ENCODE measurements around the gene MOB1A.
"Not testable (repeated sequence)": the region's sequence is repeated elsewhere in the genome, so short reads cannot be mapped to it uniquely, and the experiment has no call there.

MOB1A gene

DNA sequence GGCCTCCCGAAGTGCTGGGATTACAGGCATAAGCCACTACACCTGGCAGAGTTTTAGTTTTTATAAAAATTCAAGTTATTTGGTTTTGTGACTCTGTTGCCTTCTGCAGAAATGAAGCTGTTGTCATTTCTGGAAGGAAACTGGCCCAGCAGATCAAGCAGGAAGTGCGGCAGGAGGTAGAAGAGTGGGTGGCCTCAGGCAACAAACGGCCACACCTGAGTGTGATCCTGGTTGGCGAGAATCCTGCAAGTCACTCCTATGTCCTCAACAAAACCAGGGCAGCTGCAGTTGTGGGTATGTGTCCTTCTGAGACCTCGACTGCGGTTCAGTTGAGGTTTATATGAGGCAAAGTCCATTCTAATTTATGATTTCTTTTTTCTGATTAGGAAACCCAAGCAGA is 26.9 kb upstream of the MOB1A start:
- peak overlapping the region; percentile 95 for H3K27ac Mint-ChIP-seq
- ATAC-seq = peak; percentile 25
- peaks cover 59% of the 10 kb centered on the region for H3K4me1 Mint-ChIP-seq
- peaks cover 100% of the 10 kb centered on the region for H3K36me3 Mint-ChIP-seq
- no peaks in the 10 kb centered on the region for H3K9me3 Mint-ChIP-seq
- no peak for DNase-seq (ENCODE audit: low spot score in 2 of 2)
- peak overlapping the region; percentile 73 for H3K4me3 Mint-ChIP-seq

DNA sequence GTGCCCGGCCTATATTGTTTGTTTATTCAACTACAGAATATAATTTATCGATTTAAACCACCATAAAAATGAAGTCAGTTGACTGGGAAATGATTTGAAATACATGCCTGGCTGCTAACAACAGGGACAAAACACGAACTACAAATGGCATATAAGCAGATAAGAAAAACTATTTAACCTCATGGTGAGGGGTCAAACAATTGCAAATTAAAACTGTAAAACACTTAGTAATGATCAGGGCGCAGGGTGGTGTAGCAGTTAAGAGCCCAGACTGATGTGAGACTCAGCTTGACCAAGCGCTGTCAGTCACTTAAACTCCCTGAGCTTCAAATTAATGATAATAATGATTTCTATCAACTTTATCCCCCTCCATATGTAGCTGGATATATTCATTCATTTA is 26.4 kb upstream of the MOB1A start:
- Mint-ChIP-seq H3K4me1 (peaks cover 64% of the 10 kb centered on the region), H3K4me3 (peak overlapping the region; percentile 73), H3K36me3 (peaks cover 100% of the 10 kb centered on the region), H3K9me3 (no peaks in the 10 kb centered on the region), H3K27ac (peak overlapping the region; percentile 95)
- no peak for ATAC-seq
- no peak for DNase-seq (ENCODE audit: low spot score in 2 of 2)

DNA sequence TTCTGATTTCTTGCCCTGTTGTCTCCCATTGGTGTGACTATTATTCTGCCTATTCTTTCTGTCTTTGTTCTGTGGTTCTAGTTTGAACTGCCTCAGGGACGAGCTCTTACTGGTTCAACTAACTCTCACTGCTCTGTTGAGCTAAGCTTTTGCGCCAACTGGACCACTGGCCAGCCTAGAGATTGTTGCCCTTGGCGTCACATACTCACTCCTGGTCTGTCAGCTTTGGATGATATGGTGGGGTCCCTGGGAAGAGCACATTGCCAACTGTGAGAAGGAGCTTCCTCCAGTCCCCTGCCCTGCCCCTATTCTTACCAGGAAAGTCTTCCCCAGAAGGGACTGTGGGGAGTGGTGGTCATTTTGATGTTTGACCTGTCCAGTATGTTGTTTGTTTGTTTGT is 25.8 kb upstream of the MOB1A start:
- H3K4me1 Mint-ChIP-seq = peaks cover 70% of the 10 kb centered on the region
- peak overlapping the region; percentile 73 for H3K4me3 Mint-ChIP-seq
- DNase-seq (ENCODE audit: low spot score in 2 of 2) = no peak
- H3K27ac Mint-ChIP-seq = peak overlapping the region; percentile 95
- H3K36me3 Mint-ChIP-seq = peaks cover 100% of the 10 kb centered on the region
- ATAC-seq = no peak
- H3K9me3 Mint-ChIP-seq = no peaks in the 10 kb centered on the region

DNA sequence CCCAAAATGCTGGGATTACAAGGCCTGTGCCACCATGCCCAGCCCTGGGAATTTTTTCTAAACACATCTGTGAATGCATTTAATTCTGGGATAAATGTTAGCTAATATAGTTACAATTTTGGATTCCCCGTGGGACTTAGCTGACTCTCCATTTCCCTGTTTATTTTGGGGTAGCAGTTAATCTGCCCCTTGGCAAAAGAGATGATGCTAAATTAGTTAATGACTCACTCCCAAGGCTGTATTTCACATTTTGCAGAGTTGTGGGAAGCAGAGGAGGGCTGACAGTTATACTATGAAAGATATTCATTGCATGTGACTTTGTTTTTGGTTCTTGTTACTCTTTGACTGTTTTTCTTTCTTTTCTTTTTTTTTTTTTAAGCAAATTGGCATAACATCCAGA is 22.9 kb upstream of the MOB1A start:
- peak overlapping the region; percentile 99 for H3K4me3 Mint-ChIP-seq

DNA sequence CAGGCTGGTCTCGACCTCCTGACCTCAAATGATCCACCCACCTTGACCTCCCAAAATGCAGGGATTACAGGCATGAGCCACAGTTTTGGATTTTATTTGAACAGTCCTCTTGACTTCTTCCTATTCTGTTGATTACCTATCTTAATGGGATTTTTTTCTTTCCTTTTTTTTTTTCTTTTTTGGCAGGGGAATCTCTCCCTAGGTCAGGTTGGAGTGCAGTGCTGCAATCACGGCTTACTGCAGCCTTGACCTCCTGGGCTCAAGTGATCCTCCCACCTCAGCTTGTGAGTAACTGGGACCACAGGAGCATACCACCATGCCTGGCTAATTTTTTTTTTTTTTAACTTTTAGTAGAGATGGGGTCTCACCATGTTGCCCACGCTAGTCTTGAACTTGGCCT is 22.5 kb upstream of the MOB1A start:
- ATAC-seq = no peak
- Mint-ChIP-seq H3K9me3 (no peaks in the 10 kb centered on the region), H3K4me1 (peaks cover 65% of the 10 kb centered on the region), H3K4me3 (peak overlapping the region; percentile 99), H3K36me3 (peaks cover 86% of the 10 kb centered on the region), H3K27ac (peak overlapping the region; percentile 100)
- DNase-seq (ENCODE audit: low spot score in 2 of 2) = no peak

More for the DNA sequence above, 22.9 kb upstream of the MOB1A start:
- ATAC-seq (no peak), DNase-seq (ENCODE audit: low spot score in 2 of 2) (no peak)
- Mint-ChIP-seq H3K9me3 (no peaks in the 10 kb centered on the region), H3K4me1 (peaks cover 69% of the 10 kb centered on the region), H3K36me3 (peaks cover 90% of the 10 kb centered on the region), H3K27ac (peak overlapping the region; percentile 100)

DNA sequence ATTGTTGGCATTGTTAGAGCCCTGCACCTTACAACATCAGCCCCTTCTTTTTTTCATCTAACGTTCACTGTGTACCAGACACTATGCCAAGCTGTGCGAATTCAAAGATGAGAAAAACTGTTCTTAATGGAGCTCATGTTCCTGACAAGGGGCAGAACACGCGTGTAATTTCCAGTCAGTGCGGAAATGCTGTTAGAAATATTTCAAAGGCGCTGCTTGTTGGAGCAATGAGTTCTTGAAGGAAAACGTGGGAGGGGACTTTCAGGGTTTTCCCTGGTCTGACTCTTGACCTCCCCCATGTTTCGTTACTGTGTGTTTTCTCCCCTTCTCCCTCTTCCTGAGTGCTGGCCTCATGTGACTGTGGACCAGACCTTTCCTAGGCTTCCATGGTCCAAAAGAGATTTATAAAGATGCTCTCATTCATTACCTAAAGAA is 21.2 kb upstream of the MOB1A start:
- peaks cover 73% of the 10 kb centered on the region for H3K36me3 Mint-ChIP-seq

DNA sequence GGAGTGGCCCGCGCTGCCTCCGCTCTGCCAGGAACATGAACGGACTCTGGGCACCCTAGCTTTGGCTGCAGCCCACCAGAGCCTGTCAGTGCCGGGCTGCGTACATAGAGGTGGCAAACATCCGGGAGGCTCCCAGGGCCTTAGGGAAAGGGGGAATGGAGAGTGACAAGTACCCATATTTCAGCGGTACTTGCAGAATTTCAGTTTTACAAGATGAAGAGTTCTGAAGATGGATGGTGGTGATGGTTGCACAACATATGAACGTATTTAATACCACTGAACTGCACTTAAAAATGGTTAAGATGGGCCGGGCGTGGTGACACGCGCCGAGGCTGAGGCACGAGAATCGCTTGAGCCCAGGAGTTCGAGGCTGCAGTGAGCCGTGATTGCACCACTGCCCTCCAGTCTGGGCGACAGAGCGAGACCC is 20.6 kb upstream of the MOB1A start:
- no peak for ATAC-seq
- H3K4me1 Mint-ChIP-seq = peaks cover 46% of the 10 kb centered on the region
- peaks cover 67% of the 10 kb centered on the region for H3K36me3 Mint-ChIP-seq

More for the DNA sequence above, 21.2 kb upstream of the MOB1A start:
- peaks cover 52% of the 10 kb centered on the region for H3K4me1 Mint-ChIP-seq
- peak overlapping the region; percentile 100 for H3K27ac Mint-ChIP-seq
- no peak for ATAC-seq
- no peaks in the 10 kb centered on the region for H3K9me3 Mint-ChIP-seq
- peak overlapping the region; percentile 99 for H3K4me3 Mint-ChIP-seq
- peak in 1 of 2 donors; percentile 71 for DNase-seq (ENCODE audit: low spot score in 2 of 2)

DNA sequence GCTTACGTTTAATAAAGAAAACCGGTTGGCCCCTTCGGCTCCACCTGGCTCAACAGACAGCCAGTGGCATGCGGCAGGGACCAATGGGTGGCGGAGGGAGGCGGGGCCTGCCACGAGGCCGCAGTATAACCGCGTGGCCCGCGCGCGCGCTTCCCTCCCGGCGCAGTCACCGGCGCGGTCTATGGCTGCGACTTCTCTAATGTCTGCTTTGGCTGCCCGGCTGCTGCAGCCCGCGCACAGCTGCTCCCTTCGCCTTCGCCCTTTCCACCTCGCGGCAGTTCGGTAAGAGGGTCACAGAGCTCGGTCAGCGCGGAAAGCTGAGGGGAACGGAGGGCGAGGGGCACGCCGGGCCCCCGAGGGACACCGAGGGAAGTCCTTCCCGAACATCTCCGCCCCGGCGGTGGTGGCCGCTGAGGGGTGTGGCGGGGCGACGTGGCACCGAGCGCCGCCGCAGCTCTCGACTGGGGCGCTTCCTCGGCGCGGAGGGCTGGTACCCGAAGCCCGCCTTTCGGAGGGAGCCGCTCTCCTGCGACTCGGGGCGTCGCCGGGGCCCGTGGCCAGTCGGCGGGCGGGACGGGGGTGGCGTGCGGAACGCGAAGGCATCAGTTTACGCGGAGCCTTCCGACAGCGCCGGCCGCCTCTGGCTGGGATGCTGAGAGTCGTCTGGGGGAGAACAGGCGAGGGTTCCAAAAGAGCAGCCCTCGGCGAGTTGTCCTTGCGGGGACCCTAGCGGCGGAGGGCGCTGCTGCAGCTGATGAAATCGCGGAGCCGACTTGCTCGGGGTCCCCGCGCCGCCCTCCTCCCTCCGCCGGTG is 20.0 kb upstream of the MOB1A start, which contains the start of gene MTHFD2:
TSS of gene MTHFD2 (plus strand) at position 155 of the 814 bp plus-strand sequence. CDS start at position 182, 27 bp downstream.
- DNase-seq (ENCODE audit: low spot score in 2 of 2) (peak; percentile 85 to 96), ATAC-seq (peak; percentile 94)
- Mint-ChIP-seq H3K27ac (peak within 1 kb of the TSS; percentile 100), H3K36me3 (peaks cover 61% of the 10 kb centered on the region), H3K9me3 (no peaks in the 10 kb centered on the region), H3K4me3 (peak within 1 kb of the TSS; percentile 99), H3K4me1 (peaks cover 43% of the 10 kb centered on the region)

More for the DNA sequence above, 20.6 kb upstream of the MOB1A start:
- H3K27ac Mint-ChIP-seq = peak overlapping the region; percentile 100
- no peak for DNase-seq (ENCODE audit: low spot score in 2 of 2)
- H3K4me3 Mint-ChIP-seq = peak overlapping the region; percentile 99
- H3K9me3 Mint-ChIP-seq = no peaks in the 10 kb centered on the region

DNA sequence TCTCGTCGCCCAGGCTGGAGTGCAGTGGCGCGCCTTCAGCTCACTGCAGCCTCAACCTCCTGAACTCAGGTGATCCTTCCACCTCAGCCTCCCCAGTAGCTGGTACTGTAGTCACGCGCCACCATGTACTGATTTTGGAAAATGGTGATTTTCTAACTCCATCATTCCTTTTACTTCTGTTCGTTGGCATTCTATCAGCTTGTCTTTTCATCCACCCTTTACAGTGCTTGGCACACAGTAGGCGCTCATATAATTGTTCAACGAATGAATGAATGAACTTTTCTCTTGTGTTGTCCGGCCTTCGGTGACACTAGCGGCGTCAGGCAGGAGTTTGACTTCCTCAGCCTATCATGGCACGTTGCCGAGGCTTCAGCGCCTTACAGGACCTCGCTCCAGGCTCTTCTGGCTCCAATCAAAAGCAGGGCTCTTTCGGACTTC is 19.4 kb upstream of the MOB1A start:
- DNase-seq (ENCODE audit: low spot score in 2 of 2) (no peak), ATAC-seq (no peak)
- H3K4me3 Mint-ChIP-seq = peak overlapping the region; percentile 99
- H3K27ac Mint-ChIP-seq = peak overlapping the region; percentile 100
- H3K4me1 Mint-ChIP-seq = peaks cover 43% of the 10 kb centered on the region
- H3K36me3 Mint-ChIP-seq = peaks cover 55% of the 10 kb centered on the region
- H3K9me3 Mint-ChIP-seq = no peaks in the 10 kb centered on the region

DNA sequence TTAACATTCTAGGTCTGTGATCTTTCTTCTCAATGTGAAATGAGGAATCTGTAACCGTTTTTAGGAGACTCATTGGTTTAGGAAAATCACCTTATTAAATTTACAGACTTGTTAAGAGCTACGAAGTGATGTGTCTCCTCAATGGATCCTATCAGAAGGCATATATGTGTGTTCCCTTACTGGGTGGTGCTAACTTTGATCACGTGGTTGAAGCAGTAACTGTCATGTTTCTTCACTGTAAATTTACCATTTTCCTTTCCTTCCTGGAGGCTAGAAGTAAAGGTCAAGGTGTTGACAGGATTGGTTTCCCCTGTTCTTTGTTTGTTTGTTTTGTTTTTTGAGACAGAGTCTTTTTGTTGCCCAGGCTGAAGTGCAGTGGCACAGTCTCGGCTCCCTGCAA is 18.4 kb upstream of the MOB1A start:
- Mint-ChIP-seq H3K4me3 (peak overlapping the region; percentile 99), H3K27ac (no peak overlapping the region), H3K36me3 (peaks cover 45% of the 10 kb centered on the region), H3K9me3 (no peaks in the 10 kb centered on the region), H3K4me1 (peaks cover 43% of the 10 kb centered on the region)
- no peak for DNase-seq (ENCODE audit: low spot score in 2 of 2)
- ATAC-seq = no peak

DNA sequence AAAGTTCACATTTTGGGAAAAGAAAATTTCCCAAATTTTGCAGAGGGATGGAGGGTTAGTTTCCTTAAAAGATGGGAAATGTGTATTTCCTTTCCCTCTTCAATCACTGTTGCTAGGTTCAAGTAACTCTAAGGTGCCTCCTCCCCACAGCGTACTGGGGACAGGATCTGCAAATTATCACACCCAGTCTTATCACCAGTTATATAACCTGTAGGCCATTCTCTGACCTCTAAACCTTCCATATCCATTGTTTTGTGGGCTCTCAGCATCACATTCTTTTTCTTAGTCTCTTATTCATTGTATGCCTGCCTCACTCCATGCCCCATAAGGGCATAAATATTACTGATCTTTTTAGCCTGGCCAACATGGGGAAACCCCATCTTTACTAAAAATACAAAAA is 16.1 kb upstream of the MOB1A start:
- Mint-ChIP-seq H3K27ac (no peak overlapping the region), H3K4me3 (no peak overlapping the region), H3K4me1 (peaks cover 23% of the 10 kb centered on the region), H3K36me3 (peaks cover 22% of the 10 kb centered on the region), H3K9me3 (no peaks in the 10 kb centered on the region)
- no peak for DNase-seq (ENCODE audit: low spot score in 2 of 2)
- ATAC-seq = no peak

DNA sequence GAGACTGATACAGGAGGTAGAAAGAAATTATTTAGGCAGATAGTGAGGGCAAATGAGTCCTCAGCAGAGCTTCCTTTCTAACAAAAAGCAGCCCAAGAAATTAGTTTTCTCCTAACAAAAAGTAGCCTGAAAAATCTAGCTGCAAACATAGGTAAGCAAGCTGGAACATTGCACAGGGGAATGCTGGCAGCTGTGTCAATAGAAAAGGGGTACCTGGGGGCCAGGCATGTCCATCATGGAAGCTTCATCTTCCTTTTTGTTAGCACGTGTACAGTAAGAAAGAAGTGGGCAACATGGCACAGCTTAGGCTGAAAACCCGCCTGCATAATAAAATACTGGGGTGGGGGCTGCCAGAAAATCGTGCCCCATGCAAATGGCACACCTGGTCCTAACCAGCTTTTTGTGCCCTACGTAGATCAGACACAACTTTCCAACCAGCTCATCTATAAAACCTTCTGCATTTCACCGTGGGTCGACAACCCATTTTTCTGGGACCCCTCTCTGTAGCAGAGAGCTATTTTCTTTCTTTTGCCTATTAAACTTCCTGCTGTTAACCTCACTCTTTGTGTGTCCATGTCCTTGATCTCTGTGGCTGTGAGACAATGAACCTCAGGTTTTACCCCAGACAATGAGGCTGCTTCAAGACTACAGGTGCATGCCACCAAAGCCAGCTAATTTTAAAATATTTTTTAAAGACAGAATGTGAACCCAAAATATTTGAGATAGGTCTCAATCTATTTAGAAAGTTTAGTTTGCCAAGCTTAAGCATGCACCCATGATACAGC is 13.1 kb upstream of the MOB1A start:
- Mint-ChIP-seq H3K4me1 (no peaks in the 10 kb centered on the region), H3K9me3 (no peaks in the 10 kb centered on the region), H3K27ac (no peak overlapping the region), H3K36me3 (no peaks in the 10 kb centered on the region), H3K4me3 (no peak overlapping the region)
- DNase-seq (ENCODE audit: low spot score in 2 of 2) (no peak), ATAC-seq (no peak)

DNA sequence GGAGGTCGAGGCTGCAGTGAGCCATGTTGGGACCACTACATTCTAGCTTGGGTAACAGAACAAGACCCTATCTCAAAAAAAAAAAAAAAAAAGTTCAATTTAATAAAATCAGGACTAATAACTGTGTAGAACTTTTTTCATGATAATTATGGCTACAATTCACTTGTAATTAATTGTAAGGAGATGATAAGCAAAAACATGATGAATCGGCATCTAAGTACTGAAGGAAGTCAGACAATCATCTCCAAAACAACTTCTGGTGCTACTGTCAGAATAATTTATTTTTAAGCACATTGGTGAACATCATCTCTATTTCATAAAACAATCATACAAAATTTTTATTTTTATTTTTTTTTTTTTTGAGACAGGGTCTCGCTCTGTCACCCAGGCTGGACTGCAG is 10.0 kb upstream of the MOB1A start:
- Mint-ChIP-seq H3K9me3 (no peaks in the 10 kb centered on the region), H3K27ac (no peak overlapping the region), H3K4me3 (no peak overlapping the region), H3K4me1 (peaks cover 11% of the 10 kb centered on the region), H3K36me3 (peaks cover 6% of the 10 kb centered on the region)
- DNase-seq (ENCODE audit: low spot score in 2 of 2) (no peak), ATAC-seq (no peak)

DNA sequence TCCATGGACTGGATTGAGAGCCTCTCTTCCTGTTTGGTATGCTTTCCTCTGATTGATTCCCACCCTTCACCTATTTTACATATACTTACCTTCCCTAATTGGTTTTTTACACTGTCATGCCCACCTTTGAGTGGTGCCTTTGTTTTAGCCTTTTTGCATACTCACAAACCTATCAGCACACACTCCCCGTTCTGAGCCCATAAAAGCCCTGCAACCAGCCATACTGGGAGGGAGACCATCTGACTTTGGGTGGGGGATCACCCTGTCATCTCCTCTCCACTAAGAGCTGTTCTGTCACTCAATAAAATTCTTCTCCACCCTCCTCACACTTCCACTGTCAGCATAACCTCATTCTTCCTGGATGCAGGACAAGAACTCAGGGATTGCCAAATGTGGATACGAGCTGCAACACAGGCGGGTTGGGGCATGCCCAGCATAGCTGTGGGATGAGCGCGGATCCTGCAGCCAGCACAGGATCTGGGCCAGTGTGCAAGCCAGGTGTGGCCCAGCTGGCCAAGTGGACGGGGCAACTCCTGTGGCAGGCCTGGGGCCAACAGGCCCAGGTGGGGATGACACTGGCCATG is 9.4 kb upstream of the MOB1A start:
- H3K4me3 Mint-ChIP-seq = no peak overlapping the region
- no peaks in the 10 kb centered on the region for H3K9me3 Mint-ChIP-seq
- H3K27ac Mint-ChIP-seq = no peak overlapping the region
- ATAC-seq (no peak), DNase-seq (ENCODE audit: low spot score in 2 of 2) (no peak)
- peaks cover 6% of the 10 kb centered on the region for H3K36me3 Mint-ChIP-seq
- H3K4me1 Mint-ChIP-seq = peaks cover 11% of the 10 kb centered on the region

DNA sequence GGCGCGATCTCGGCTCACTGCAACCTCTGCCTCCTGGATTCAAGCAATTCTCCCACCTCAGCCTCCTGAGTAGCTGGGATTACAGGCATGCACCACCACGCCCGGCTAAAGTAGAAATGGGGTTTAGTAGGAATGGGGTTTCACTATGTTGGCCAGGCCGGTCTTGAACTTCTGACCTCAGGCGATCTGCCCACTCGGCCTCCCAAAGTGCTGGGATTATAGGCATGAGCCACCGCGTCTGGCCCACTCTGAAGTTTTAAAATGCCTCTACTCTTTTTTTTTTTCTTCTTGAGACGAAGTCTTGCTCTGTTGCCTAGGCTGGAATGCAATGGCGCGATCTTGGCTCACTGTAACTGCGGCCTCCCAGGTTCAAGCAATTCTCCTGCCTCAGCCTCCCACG is 8.0 kb upstream of the MOB1A start:
- ATAC-seq; H3K4me3 Mint-ChIP-seq; H3K9me3 Mint-ChIP-seq; DNase-seq (ENCODE audit: low spot score in 2 of 2); H3K36me3 Mint-ChIP-seq: not testable (repeated sequence)
- peak overlapping the region; percentile 86 for H3K27ac Mint-ChIP-seq
- H3K4me1 Mint-ChIP-seq = peaks cover 11% of the 10 kb centered on the region

Measured in stimulated activated effector memory CD8-positive, alpha-beta T cell treated with anti-CD3 and anti-CD28 coated beads, Interleukin-12 subunit alpha, Interleukin-12 subunit beta, amount 100 ng/mL, for 72 hours (primary cell).